ENCODE measurements around the gene LRRC61.

The LRRC61 gene

DNA sequence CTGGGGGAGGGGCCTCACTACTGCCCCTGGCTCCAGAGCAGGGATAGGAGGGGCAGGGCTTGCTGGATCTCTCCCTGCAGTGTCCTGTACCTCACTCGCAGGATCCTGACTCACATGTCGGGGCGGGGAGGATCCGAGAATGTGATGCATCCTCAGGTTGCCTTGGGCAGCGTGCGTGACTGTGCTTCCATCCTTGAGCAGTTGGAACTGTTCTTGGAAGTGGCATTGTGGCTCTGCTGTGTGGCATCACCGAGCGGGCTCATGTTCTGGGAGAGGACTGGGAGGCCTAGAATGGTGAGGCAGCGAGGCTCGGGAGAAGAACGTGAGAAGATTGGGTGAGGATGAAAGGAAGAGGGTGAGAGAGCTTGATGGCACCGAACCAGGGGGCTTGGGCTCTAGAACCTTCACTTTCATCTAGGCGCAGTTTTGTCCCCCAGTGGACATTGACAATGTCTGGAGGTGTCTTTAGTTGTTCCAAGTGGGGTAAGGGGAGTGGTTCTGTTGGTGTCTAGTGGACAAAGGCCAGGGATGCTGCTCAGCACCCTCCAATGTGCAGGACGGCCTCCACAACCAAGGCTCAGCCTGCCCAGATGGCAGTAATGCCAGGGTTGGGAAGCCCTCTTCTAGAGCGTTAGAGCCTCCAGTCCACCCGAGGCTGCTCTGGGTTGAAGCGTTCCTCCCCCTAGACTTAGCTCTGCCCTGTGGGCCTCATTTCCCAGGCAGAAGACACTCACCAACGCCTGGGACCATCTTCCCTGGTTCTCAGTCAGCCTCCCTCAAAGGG, 9.9 kb downstream of the LRRC61 start:
- Histone ChIP-seq H3K4me3 (ENCODE audit: insufficient read depth in 1 of 2, low read depth in 1 of 2, low read length in 2 of 2) (no peak overlapping the region), H2BK120ac (ENCODE audit: low read depth, low read length) (no peak overlapping the region), H3K79me1 (replicated peaks; ENCODE audit: low read length, poor library complexity, severe bottlenecking) (no peaks in the 10 kb centered on the region), H3K9ac (ENCODE audit: low read length) (no peak overlapping the region), H2AK5ac (ENCODE audit: low read length, severe bottlenecking) (no peak overlapping the region), H2AFZ (ENCODE audit: low read depth, low read length) (no peak overlapping the region), H4K8ac (ENCODE audit: low read length) (no peak overlapping the region), H3K4ac (ENCODE audit: low read depth in 1 of 2, low read length in 2 of 2) (no peak overlapping the region), H4K91ac (ENCODE audit: low read length) (no peak overlapping the region), H3K4me2 (ENCODE audit: low read length, poor library complexity, severe bottlenecking) (no peak overlapping the region), H2BK5ac (ENCODE audit: low read depth, low read length, poor library complexity, severe bottlenecking) (no peak overlapping the region), H3K18ac (ENCODE audit: low read depth in 1 of 2, low read length in 2 of 2) (no peak overlapping the region), H3K14ac (ENCODE audit: low read length in 2 of 2) (no peak overlapping the region), H3K9me3 (ENCODE audit: control insufficient read depth, low read length) (no peaks in the 10 kb centered on the region), H3K23ac (ENCODE audit: low read length in 2 of 2) (no peak overlapping the region), H3K27me3 (ENCODE audit: control insufficient read depth in 1 of 2, insufficient read depth in 1 of 2, low read length in 2 of 2) (peaks cover 14 to 21% of the 10 kb centered on the region in 2 experiments), H3K36me3 (ENCODE audit: control insufficient read depth in 1 of 2, insufficient read depth in 2 of 2, low read depth in 1 of 2, low read length in 2 of 2) (no peaks in the 10 kb centered on the region), H2BK15ac (ENCODE audit: low read depth, poor library complexity, severe bottlenecking) (no peak overlapping the region), H3K27ac (ENCODE audit: low read length, poor library complexity, severe bottlenecking) (no peak overlapping the region), H3K4me1 (ENCODE audit: control insufficient read depth, insufficient read depth, low read depth, low read length) (no peaks in the 10 kb centered on the region), H2BK12ac (ENCODE audit: low read length in 2 of 2) (no peak overlapping the region)
- DNase-seq, result no peak
- WGBS, result 89% methylated on average over 18 of the region's 18 CpGs

DNA sequence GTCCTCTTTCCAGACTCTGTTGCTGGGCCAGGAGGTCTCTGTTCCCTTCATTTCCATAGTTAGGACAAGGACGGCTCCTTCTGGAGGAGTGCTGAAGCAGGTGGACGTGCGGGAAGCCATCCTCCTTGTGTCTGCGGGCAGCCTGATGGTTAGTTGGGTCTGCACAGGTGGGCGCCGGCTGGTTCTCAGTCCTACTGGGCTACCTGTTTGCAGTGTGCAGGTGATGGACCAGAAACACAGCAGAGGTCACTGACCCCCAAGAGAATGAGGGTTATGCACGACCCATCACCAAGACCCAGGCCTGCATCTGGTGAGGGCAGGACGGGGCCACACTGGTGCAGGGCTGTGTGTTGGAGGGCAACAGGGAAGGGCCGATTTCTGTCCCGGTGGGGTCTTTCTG, 10.5 kb downstream of the LRRC61 start:
- Histone ChIP-seq H2AFZ (ENCODE audit: low read depth, low read length) (no peak overlapping the region), H3K36me3 (ENCODE audit: control insufficient read depth in 1 of 2, insufficient read depth in 2 of 2, low read depth in 1 of 2, low read length in 2 of 2) (no peaks in the 10 kb centered on the region), H3K27me3 (ENCODE audit: control insufficient read depth in 1 of 2, insufficient read depth in 1 of 2, low read length in 2 of 2) (peaks cover 16 to 23% of the 10 kb centered on the region in 2 experiments), H3K79me1 (replicated peaks; ENCODE audit: low read length, poor library complexity, severe bottlenecking) (no peaks in the 10 kb centered on the region), H3K4ac (ENCODE audit: low read depth in 1 of 2, low read length in 2 of 2) (no peak overlapping the region), H3K4me1 (ENCODE audit: control insufficient read depth, insufficient read depth, low read depth, low read length) (no peaks in the 10 kb centered on the region), H3K9ac (ENCODE audit: low read length) (no peak overlapping the region), H2BK120ac (ENCODE audit: low read depth, low read length) (no peak overlapping the region), H2BK15ac (ENCODE audit: low read depth, poor library complexity, severe bottlenecking) (no peak overlapping the region), H3K27ac (ENCODE audit: low read length, poor library complexity, severe bottlenecking) (no peak overlapping the region), H3K23ac (ENCODE audit: low read length in 2 of 2) (no peak overlapping the region), H3K4me3 (ENCODE audit: insufficient read depth in 1 of 2, low read depth in 1 of 2, low read length in 2 of 2) (no peak overlapping the region), H2AK5ac (ENCODE audit: low read length, severe bottlenecking) (no peak overlapping the region), H4K8ac (ENCODE audit: low read length) (no peak overlapping the region), H3K14ac (ENCODE audit: low read length in 2 of 2) (no peak overlapping the region), H2BK5ac (ENCODE audit: low read depth, low read length, poor library complexity, severe bottlenecking) (no peak overlapping the region), H3K18ac (ENCODE audit: low read depth in 1 of 2, low read length in 2 of 2) (no peak overlapping the region), H3K9me3 (ENCODE audit: control insufficient read depth, low read length) (no peaks in the 10 kb centered on the region), H2BK12ac (ENCODE audit: low read length in 2 of 2) (peak overlapping the region; percentile 12 to 61), H4K91ac (ENCODE audit: low read length) (peak overlapping the region; percentile 12), H3K4me2 (ENCODE audit: low read length, poor library complexity, severe bottlenecking) (no peak overlapping the region)
- DNase-seq, result no peak
- WGBS, result 87% methylated on average over 10 of the region's 10 CpGs

DNA sequence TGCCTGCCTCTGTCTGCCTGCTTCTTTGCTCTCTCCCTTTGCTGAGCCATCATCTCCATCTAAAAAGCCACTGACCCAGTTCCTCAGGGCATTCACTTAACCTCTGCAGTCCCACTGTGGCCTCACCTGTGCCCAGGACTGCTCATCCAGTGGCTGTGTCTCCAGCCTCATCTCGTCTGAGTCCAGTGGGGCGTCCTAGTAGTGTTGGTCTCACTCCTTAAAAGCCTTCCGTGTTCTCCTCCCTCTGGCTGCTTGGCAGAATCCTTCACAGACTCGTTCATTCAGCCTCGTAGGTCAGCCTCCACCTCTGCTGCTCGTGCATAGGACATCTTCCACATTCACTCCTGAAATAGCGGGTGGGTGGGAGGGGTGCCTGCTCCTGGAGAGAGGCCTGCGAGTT, 11.0 kb downstream of the LRRC61 start:
- no peak overlapping the region for H3K14ac ChIP-seq (ENCODE audit: low read length in 2 of 2)
- no peaks in the 10 kb centered on the region for H3K9me3 ChIP-seq (ENCODE audit: control insufficient read depth, low read length)
- H3K4ac ChIP-seq (ENCODE audit: low read depth in 1 of 2, low read length in 2 of 2), result no peak overlapping the region
- H3K4me3 ChIP-seq (ENCODE audit: insufficient read depth in 1 of 2, low read depth in 1 of 2, low read length in 2 of 2), result no peak overlapping the region
- H3K27ac ChIP-seq (ENCODE audit: low read length, poor library complexity, severe bottlenecking), result no peak overlapping the region
- H3K27me3 ChIP-seq (ENCODE audit: control insufficient read depth in 1 of 2, insufficient read depth in 1 of 2, low read length in 2 of 2), result peaks cover 21 to 28% of the 10 kb centered on the region in 2 experiments
- no peak overlapping the region for H2BK120ac ChIP-seq (ENCODE audit: low read depth, low read length)
- H4K91ac ChIP-seq (ENCODE audit: low read length), result peak overlapping the region; percentile 12
- H4K8ac ChIP-seq (ENCODE audit: low read length), result no peak overlapping the region
- no peaks in the 10 kb centered on the region for H3K79me1 ChIP-seq (replicated peaks; ENCODE audit: low read length, poor library complexity, severe bottlenecking)
- H2AK5ac ChIP-seq (ENCODE audit: low read length, severe bottlenecking), result no peak overlapping the region
- WGBS, result 83% methylated on average over 8 of the region's 8 CpGs
- H3K18ac ChIP-seq (ENCODE audit: low read depth in 1 of 2, low read length in 2 of 2), result no peak overlapping the region
- DNase-seq, result no peak
- H3K4me2 ChIP-seq (ENCODE audit: low read length, poor library complexity, severe bottlenecking), result no peak overlapping the region
- no peak overlapping the region for H2BK5ac ChIP-seq (ENCODE audit: low read depth, low read length, poor library complexity, severe bottlenecking)
- H3K9ac ChIP-seq (ENCODE audit: low read length), result no peak overlapping the region
- no peaks in the 10 kb centered on the region for H3K36me3 ChIP-seq (ENCODE audit: control insufficient read depth in 1 of 2, insufficient read depth in 2 of 2, low read depth in 1 of 2, low read length in 2 of 2)
- peaks cover 2% of the 10 kb centered on the region for H3K4me1 ChIP-seq (ENCODE audit: control insufficient read depth, insufficient read depth, low read depth, low read length)
- peak overlapping the region; percentile 12 to 61 for H2BK12ac ChIP-seq (ENCODE audit: low read length in 2 of 2)
- H2AFZ ChIP-seq (ENCODE audit: low read depth, low read length), result no peak overlapping the region
- no peak overlapping the region for H3K23ac ChIP-seq (ENCODE audit: low read length in 2 of 2)
- H2BK15ac ChIP-seq (ENCODE audit: low read depth, poor library complexity, severe bottlenecking), result no peak overlapping the region

DNA sequence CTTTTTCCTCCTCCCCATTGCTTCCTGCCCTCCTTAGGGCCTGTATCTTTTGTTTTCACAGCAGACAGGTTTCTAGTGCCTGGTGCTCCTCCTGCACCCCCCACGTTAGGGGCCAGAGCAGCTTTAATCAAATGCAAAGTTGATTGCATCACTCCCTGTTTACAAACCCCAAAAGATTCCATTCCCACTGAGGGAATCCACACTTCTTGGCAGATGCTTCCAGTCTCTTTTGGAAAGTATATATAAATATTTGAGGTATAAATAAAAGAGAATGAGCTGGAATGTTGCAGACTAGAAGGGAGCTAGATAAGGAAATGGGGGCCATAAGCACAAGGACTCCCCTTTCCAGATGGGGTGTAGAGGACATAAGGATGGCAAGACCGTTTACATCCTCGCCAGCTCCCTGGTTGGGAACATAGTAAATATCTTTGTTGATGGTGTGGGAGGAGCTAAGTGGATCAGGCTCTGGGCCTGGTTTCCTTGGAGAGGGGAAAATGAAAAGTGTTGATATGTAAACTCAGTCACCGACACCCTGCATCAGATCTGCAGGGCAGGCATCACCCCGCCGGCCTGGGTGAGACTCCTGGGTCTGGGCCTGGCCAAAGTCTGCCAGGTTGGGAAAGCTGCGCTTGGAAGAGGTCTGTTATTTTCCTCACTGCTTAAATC, 12.1 kb downstream of the LRRC61 start:
- Histone ChIP-seq H3K18ac (ENCODE audit: low read depth in 1 of 2, low read length in 2 of 2) (no peak overlapping the region), H2BK5ac (ENCODE audit: low read depth, low read length, poor library complexity, severe bottlenecking) (no peak overlapping the region), H2BK12ac (ENCODE audit: low read length in 2 of 2) (peak overlapping the region in 1 of 2 experiments; percentile 67), H3K4ac (ENCODE audit: low read depth in 1 of 2, low read length in 2 of 2) (peak overlapping the region in 1 of 2 experiments; percentile 44), H3K4me3 (ENCODE audit: insufficient read depth in 1 of 2, low read depth in 1 of 2, low read length in 2 of 2) (no peak overlapping the region), H4K8ac (ENCODE audit: low read length) (no peak overlapping the region), H3K14ac (ENCODE audit: low read length in 2 of 2) (no peak overlapping the region), H3K27me3 (ENCODE audit: control insufficient read depth in 1 of 2, insufficient read depth in 1 of 2, low read length in 2 of 2) (peaks cover 31 to 39% of the 10 kb centered on the region in 2 experiments), H2AFZ (ENCODE audit: low read depth, low read length) (no peak overlapping the region), H3K27ac (ENCODE audit: low read length, poor library complexity, severe bottlenecking) (no peak overlapping the region), H4K91ac (ENCODE audit: low read length) (no peak overlapping the region), H3K4me2 (ENCODE audit: low read length, poor library complexity, severe bottlenecking) (no peak overlapping the region), H3K79me1 (replicated peaks; ENCODE audit: low read length, poor library complexity, severe bottlenecking) (no peaks in the 10 kb centered on the region), H3K36me3 (ENCODE audit: control insufficient read depth in 1 of 2, insufficient read depth in 2 of 2, low read depth in 1 of 2, low read length in 2 of 2) (no peaks in the 10 kb centered on the region), H2BK120ac (ENCODE audit: low read depth, low read length) (no peak overlapping the region), H3K4me1 (ENCODE audit: control insufficient read depth, insufficient read depth, low read depth, low read length) (peaks cover 12% of the 10 kb centered on the region), H3K9ac (ENCODE audit: low read length) (no peak overlapping the region), H3K23ac (ENCODE audit: low read length in 2 of 2) (no peak overlapping the region), H2BK15ac (ENCODE audit: low read depth, poor library complexity, severe bottlenecking) (peak overlapping the region; percentile 1), H3K9me3 (ENCODE audit: control insufficient read depth, low read length) (no peaks in the 10 kb centered on the region), H2AK5ac (ENCODE audit: low read length, severe bottlenecking) (no peak overlapping the region)
- 50% methylated on average over 7 of the region's 7 CpGs for WGBS
- DNase-seq, result peak; percentile 75
